ENCODE data around the gene TTC7B. TPM values are rescaled to one million over a fixed set of nuclear protein-coding genes. Genes with fewer than 3 reads are reported as not detected.

Gene TTC7B
- polyA plus RNA-seq, 1 donor from 2014 or later: 19.9 TPM

- TF ChIP-seq SMC3 (conservative IDR thresholded peaks at IDR 0.05; ENCODE audit: poor library complexity): no peak
- TF ChIP-seq RAD21 (conservative IDR thresholded peaks at IDR 0.05): no peak
- no peak for TF ChIP-seq MXI1 (conservative IDR thresholded peaks at IDR 0.05; ENCODE audit: poor library complexity, severe bottlenecking)
- no peak for TF ChIP-seq EZH2 (IDR thresholded peaks at IDR 0.05; ENCODE audit: borderline replicate concordance, insufficient read depth, low read length, poor library complexity, severe bottlenecking)
- no peak for TF ChIP-seq REST (IDR thresholded peaks at IDR 0.05; ENCODE audit: borderline replicate concordance)
- no peak for TF ChIP-seq EP300 (conservative IDR thresholded peaks at IDR 0.05; ENCODE audit: poor library complexity, severe bottlenecking)
- no peak for TF ChIP-seq TAF1 (IDR thresholded peaks at IDR 0.05; ENCODE audit: low read depth)
- no peak overlapping the region for H3K4me3 ChIP-seq (ENCODE audit: low read length)
- H3K27ac ChIP-seq (ENCODE audit: low read length): no peak overlapping the region
- no peaks in the 10 kb centered on the region for H3K36me3 ChIP-seq (ENCODE audit: insufficient read depth, low read length)
- H3K9ac ChIP-seq (ENCODE audit: low read length): no peak overlapping the region
- no peak overlapping the region for H2AFZ ChIP-seq (ENCODE audit: low read depth, low read length)
- no peaks in the 10 kb centered on the region for H4K20me1 ChIP-seq (ENCODE audit: insufficient read depth)
- no peaks in the 10 kb centered on the region for H3F3A ChIP-seq (ENCODE audit: insufficient read depth, low read length, poor library complexity, severe bottlenecking)
- H3K79me2 ChIP-seq (replicated peaks; ENCODE audit: insufficient read depth, low read length): no peaks in the 10 kb centered on the region
- no peak overlapping the region for H3K4me2 ChIP-seq (ENCODE audit: low read length)
- H3K27me3 ChIP-seq (ENCODE audit: insufficient read depth, low read depth, low read length): no peaks in the 10 kb centered on the region
- no peaks in the 10 kb centered on the region for H3K9me3 ChIP-seq (ENCODE audit: low read length)
- no peaks in the 10 kb centered on the region for H3K9me2 ChIP-seq (ENCODE audit: insufficient read depth, low read length)
Observed at GRCh38 chr14:90721619-90722305, 94.5 kb downstream of the TTC7B start.

GRCh38 chr14:90720832-90721231 is 95.4 kb downstream of the TTC7B start:
- Histone ChIP-seq H3K36me3 (ENCODE audit: insufficient read depth, low read length) (no peaks in the 10 kb centered on the region), H3K9me2 (ENCODE audit: insufficient read depth, low read length) (no peaks in the 10 kb centered on the region), H3K9me3 (ENCODE audit: low read length) (no peaks in the 10 kb centered on the region), H4K20me1 (ENCODE audit: insufficient read depth) (no peaks in the 10 kb centered on the region), H3K4me2 (ENCODE audit: low read length) (no peak overlapping the region), H3K9ac (ENCODE audit: low read length) (no peak overlapping the region), H3F3A (ENCODE audit: insufficient read depth, low read length, poor library complexity, severe bottlenecking) (no peaks in the 10 kb centered on the region), H3K27me3 (ENCODE audit: insufficient read depth, low read depth, low read length) (no peaks in the 10 kb centered on the region), H3K79me2 (replicated peaks; ENCODE audit: insufficient read depth, low read length) (no peaks in the 10 kb centered on the region), H3K4me3 (ENCODE audit: low read length) (no peak overlapping the region), H2AFZ (ENCODE audit: low read depth, low read length) (no peak overlapping the region), H3K27ac (ENCODE audit: low read length) (no peak overlapping the region)
- TF ChIP-seq SMC3 (conservative IDR thresholded peaks at IDR 0.05; ENCODE audit: poor library complexity) (no peak), RAD21 (conservative IDR thresholded peaks at IDR 0.05) (no peak), POLR2AphosphoS5 (IDR thresholded peaks at IDR 0.05) (no peak), MXI1 (conservative IDR thresholded peaks at IDR 0.05; ENCODE audit: poor library complexity, severe bottlenecking) (no peak), TAF1 (IDR thresholded peaks at IDR 0.05; ENCODE audit: low read depth) (no peak), EZH2 (IDR thresholded peaks at IDR 0.05; ENCODE audit: borderline replicate concordance, insufficient read depth, low read length, poor library complexity, severe bottlenecking) (no peak), REST (IDR thresholded peaks at IDR 0.05; ENCODE audit: borderline replicate concordance) (no peak), CTCF (IDR thresholded peaks at IDR 0.05; ENCODE audit: poor library complexity, severe bottlenecking) (no peak), EP300 (conservative IDR thresholded peaks at IDR 0.05; ENCODE audit: poor library complexity, severe bottlenecking) (no peak)
